ENCODE results near the gene TRIP4. TPM values are rescaled to one million over a fixed set of nuclear protein-coding genes. Genes with fewer than 3 reads are reported as not detected.

TRIP4 gene
- total and polyA plus RNA-seq, 9 of the 15 experiments (the other 6 are each of a cell fraction or from before 2014, with no cell fraction given): 7.6 to 23.3 (median 16.7) TPM

GRCh38 chr15:64490598-64491259 is 103.1 kb downstream of the TRIP4 start:
- H3K27ac ChIP-seq (ENCODE audit: extremely low read depth, low read depth, low read length): no peak overlapping the region
- no peaks in the 10 kb centered on the region; a peak in 1 of 5 replicates for H3K4me1 ChIP-seq (replicated peaks in 1 of 2; ENCODE audit: control insufficient read depth in 2 of 2, insufficient read depth in 2 of 2, low read length in 2 of 2)
- no peak overlapping the region for H3K9ac ChIP-seq (ENCODE audit: insufficient read depth in 1 of 2, low read depth in 2 of 2, low read length in 2 of 2)
- H2AFZ ChIP-seq (ENCODE audit: low read depth, low read length): no peak overlapping the region
- DNase-seq (ENCODE audit: extremely low read depth in 1 of 4, low spot score in 3 of 4) (no peak), ATAC-seq (no peak), FAIRE-seq (no peak)
- peaks cover 26% of the 10 kb centered on the region; the same call in 2 of the 3 replicates for H3K36me3 ChIP-seq (ENCODE audit: control insufficient read depth, insufficient read depth, low read length)
- no peak for TF ChIP-seq MEF2D (tag; conservative IDR thresholded peaks at IDR 0.05; ENCODE audit: low read depth)
- TF ChIP-seq RBM14 (IDR thresholded peaks at IDR 0.05; ENCODE audit: borderline replicate concordance, insufficient read depth, low read depth, low read length): no peak
- TF ChIP-seq ZFPM2 (CRISPR knock-in tag; IDR thresholded peaks at IDR 0.05): no peak
- TF ChIP-seq BMI1 (IDR thresholded peaks at IDR 0.05; ENCODE audit: low read length): no peak
- TF ChIP-seq ZNF75A (CRISPR knock-in tag; IDR thresholded peaks at IDR 0.05): no peak
- no peak for TF ChIP-seq ZNF197 (CRISPR knock-in tag; IDR thresholded peaks at IDR 0.05; ENCODE audit: low read depth)
- TF ChIP-seq EP300 (IDR thresholded peaks at IDR 0.05; ENCODE audit: low read length): no peak
- no peak for TF ChIP-seq NR2C2 (CRISPR knock-in tag; IDR thresholded peaks at IDR 0.05)
- no peak for TF ChIP-seq NR2C2 (tag; IDR thresholded peaks at IDR 0.05)
- no peak for TF ChIP-seq MCM2 (IDR thresholded peaks at IDR 0.05; ENCODE audit: low read depth)
- no peak for TF ChIP-seq SIRT6 (IDR thresholded peaks at IDR 0.05; ENCODE audit: low read depth, low read length)
- TF ChIP-seq SLC30A9 (CRISPR knock-in tag; IDR thresholded peaks at IDR 0.05): no peak
- no peak for TF ChIP-seq L3MBTL2 (IDR thresholded peaks at IDR 0.05)
- TF ChIP-seq, protein P1, sequence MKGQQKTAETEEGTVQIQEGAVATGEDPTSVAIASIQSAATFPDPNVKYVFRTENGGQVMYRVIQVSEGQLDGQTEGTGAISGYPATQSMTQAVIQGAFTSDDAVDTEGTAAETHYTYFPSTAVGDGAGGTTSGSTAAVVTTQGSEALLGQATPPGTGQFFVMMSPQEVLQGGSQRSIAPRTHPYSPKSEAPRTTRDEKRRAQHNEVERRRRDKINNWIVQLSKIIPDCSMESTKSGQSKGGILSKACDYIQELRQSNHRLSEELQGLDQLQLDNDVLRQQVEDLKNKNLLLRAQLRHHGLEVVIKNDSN (CRISPR knock-in tag; IDR thresholded peaks at IDR 0.05): no peak
- TF ChIP-seq POU5F1 (IDR thresholded peaks at IDR 0.05; ENCODE audit: borderline replicate concordance, low read depth, low read length, partially characterized antibody): no peak
- no peak for TF ChIP-seq TCF7L2 (IDR thresholded peaks at IDR 0.05; ENCODE audit: low read depth, low read length)
- no peak for TF ChIP-seq ATF3 (IDR thresholded peaks at IDR 0.05)
- no peak for TF ChIP-seq ATF3 (CRISPR knock-in tag; conservative IDR thresholded peaks at IDR 0.05)
- no peak for TF ChIP-seq PHB (CRISPR knock-in tag; IDR thresholded peaks at IDR 0.05)
- TF ChIP-seq, protein P2, sequence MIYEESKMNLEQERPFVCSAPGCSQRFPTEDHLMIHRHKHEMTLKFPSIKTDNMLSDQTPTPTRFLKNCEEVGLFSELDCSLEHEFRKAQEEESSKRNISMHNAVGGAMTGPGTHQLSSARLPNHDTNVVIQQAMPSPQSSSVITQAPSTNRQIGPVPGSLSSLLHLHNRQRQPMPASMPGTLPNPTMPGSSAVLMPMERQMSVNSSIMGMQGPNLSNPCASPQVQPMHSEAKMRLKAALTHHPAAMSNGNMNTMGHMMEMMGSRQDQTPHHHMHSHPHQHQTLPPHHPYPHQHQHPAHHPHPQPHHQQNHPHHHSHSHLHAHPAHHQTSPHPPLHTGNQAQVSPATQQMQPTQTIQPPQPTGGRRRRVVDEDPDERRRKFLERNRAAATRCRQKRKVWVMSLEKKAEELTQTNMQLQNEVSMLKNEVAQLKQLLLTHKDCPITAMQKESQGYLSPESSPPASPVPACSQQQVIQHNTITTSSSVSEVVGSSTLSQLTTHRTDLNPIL (CRISPR knock-in tag; IDR thresholded peaks at IDR 0.05): no peak
- TF ChIP-seq ILK (tag; IDR thresholded peaks at IDR 0.05; ENCODE audit: borderline replicate concordance, low read depth): no peak
- no peak for TF ChIP-seq ZNF436 (CRISPR knock-in tag; IDR thresholded peaks at IDR 0.05)
- CTCF ChIA-PET (ENCODE audit: low intra/inter-chr PET ratio): no interaction called here
- BruUV-seq (replicated peaks): no TSS peak
- POLR2A ChIA-PET: interaction anchor here (1.0 to 3.1 kb wide), 5 partner anchors 8 to 32 kb away, joined by 3 to 16 read pairs (median 6); no protein-coding TSS in a partner anchor
- no peaks in the 10 kb centered on the region for H3K27me3 ChIP-seq (ENCODE audit: control insufficient read depth in 2 of 2, insufficient read depth in 2 of 2, low read length in 2 of 2)
- no peak overlapping the region for H3K4me2 ChIP-seq (ENCODE audit: insufficient read depth, low read length)
- H3K4me3 ChIP-seq: no peak overlapping the region
- H4K20me1 ChIP-seq (replicated peaks; ENCODE audit: control insufficient read depth, insufficient read depth, low read length): peaks cover 10% of the 10 kb centered on the region; the same call in 1 of the 2 replicates
- no peaks in the 10 kb centered on the region for H3K9me1 ChIP-seq (ENCODE audit: control insufficient read depth, insufficient read depth, low read length)
- peaks cover 41% of the 10 kb centered on the region; the same call in 2 of the 3 replicates for H3K79me2 ChIP-seq (ENCODE audit: control insufficient read depth, insufficient read depth, low read length)
- H3K9me3 ChIP-seq (replicated peaks; ENCODE audit: control insufficient read depth, insufficient read depth, low read depth, low read length): no peaks in the 10 kb centered on the region
- in situ Hi-C loops (cut with MboI) (no loop called here), intact Hi-C loops (cut with micrococcal nuclease) (no loop called here)

Measured in K562 (cell line).